Stimulated activated naive CD8-positive, alpha-beta T cell treated with anti-CD3 and anti-CD28 coated beads, Interleukin-15, Interleukin-2, amounts not matched to agents 100 U/mL and 50 U/mL, for 24 hours (primary cell): ENCODE results near the gene NUBP2.
A peak's percentile ranks its signal among the peaks of the same experiment; 100 is the strongest.

Experiments
- ATAC-seq: fragments of 150-1000 bp; cut with Tn5 transposase; one replicate; pipeline ENCODE4 v1.10.0; 2021
- DNase-seq: peaks from one replicate; pipeline ENCODE4 v3.0.0; 2021

Gene NUBP2

DNA sequence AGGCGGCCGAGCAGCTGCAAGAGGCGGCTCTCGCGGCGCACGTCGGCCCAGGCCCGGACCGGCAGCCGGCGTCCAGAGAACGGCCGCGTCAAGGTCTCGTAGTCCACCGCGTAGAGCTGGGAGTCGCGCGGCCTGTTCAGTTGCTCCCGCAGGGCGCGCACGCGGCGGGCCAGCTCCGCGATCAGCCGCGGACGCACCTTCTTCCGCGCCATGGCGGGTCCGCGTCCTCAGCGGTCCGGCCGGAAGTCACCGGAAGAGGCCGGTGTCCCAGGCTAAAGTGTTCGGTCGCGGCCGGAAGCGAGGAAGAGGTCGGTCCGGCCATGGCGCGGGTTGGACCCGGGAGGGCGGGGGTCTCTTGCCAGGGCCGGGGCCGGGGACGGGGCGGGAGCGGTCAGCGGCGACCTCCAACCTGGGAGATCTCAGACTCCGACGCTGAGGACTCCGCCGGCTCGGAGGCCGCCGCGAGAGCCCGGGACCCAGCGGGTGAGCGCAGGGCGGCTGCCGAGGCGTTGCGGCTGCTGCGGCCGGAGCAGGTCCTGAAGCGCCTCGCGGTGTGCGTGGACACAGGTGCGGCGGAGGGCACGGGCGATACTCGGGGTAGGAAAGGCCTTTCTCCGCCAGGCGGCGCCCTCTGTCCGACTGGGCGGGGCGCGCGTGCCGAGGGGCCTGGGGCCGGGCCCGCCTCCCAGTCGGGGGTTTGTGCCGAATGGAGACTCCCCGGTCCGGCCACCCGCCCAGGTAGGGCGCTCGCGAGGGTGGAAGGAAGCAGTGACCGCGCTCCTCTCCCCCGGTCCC lies 9.7 kb upstream of the NUBP2 start, which contains the start of gene MRPS34:
TSS of gene MRPS34 (minus strand) at position 227 of the 795 bp plus-strand sequence. CDS start at position 212, 15 bp downstream.
- ATAC-seq = peak; percentile 56
- DNase-seq = peak; percentile 87

DNA sequence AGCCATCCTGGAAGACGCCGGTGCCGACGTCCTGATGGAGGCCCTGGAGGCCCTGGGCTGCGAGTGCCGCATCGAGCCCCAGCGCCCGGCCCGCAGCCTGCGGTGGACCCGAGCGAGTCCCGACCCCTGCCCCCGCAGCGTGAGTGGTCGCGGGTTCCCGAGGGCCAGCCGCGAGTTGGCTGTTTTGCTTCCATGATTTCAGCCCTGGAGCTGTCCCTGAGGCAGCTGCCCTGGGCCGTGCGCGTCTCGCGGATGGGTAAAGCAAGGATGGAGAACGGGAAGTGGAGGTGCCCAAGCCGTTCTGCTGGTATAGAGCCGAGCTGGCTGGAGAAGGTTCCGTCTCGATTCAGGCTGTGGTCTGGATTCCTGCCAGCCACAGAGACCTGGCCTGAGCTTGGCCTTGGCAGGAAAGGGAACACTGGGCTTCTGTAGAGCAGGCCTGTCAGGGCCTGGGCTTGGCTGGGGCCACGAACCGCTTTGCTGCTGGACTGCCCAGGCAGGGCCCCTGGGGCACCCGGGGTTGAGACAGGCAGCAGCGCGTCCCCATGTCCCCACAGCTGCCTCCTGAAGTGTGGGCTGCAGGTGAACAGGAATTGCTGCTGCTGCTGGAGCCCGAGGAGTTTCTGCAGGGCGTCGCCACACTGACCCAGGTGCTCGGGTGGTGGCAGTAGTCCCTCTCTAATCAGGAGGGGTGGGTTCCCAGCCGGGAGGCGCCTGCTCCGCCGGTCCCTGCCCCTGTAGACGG lies 8.9 kb upstream of the NUBP2 start:
- ATAC-seq (no peak), DNase-seq (no peak)

DNA sequence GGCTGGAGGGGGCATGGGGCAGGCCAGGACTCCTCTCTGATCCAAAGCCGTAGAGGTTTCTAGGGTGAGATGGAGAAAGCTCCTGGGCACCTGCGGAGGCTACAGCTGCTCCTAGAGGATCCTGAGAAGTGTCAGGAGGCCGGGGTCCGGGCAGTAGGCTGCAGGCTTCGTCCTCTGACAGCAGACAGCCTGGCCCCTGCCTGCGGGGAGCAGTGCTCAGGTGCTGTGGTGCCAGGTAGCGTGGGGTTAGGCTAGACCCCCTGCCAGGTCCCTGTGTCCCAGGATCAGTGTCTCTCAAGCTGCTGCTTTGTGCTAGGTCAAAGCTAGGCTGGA lies 8.3 kb upstream of the NUBP2 start:
- ATAC-seq (no peak), DNase-seq (no peak)

DNA sequence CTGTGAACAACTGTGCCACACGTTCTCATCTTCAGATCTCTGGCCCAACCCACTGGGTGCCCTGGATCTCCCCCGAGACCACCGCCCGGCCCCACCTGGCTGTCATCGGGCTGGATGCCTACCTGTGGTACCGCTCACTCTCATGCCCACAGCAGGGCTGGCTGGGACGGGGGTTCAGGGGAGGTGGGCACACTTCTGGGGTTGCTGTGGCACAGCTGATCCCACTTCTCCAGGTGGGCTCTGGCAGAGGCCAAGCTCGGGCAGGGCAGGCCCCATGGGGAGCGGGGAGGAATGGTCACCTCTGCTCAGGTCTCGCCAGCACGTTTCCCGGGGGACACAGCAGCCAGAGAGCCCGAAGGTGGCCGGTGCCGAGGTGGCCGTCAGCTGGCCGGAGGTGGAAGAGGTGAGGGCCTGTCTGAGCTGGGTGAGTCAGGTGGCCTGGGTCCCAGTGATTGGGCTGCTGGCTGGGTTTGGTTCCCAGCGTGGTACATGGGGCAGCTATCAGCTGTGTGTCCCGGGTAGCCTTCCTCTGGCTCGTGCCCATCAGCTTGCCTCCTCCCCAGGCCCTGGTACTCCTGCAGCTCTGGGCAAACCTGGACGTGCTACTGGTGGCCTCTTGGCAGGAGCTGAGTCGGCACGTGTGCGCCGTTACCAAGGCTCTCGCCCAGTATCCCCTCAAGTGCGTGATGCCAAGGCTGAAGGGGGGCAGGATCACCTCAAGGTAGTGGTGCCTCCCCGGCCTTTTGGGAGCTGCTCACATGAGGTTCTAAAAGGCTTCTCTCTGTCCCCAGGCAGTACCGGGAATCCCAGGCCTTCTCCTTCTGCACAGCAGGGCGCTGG lies 7.5 kb upstream of the NUBP2 start:
- no peak for ATAC-seq
- DNase-seq = no peak

DNA sequence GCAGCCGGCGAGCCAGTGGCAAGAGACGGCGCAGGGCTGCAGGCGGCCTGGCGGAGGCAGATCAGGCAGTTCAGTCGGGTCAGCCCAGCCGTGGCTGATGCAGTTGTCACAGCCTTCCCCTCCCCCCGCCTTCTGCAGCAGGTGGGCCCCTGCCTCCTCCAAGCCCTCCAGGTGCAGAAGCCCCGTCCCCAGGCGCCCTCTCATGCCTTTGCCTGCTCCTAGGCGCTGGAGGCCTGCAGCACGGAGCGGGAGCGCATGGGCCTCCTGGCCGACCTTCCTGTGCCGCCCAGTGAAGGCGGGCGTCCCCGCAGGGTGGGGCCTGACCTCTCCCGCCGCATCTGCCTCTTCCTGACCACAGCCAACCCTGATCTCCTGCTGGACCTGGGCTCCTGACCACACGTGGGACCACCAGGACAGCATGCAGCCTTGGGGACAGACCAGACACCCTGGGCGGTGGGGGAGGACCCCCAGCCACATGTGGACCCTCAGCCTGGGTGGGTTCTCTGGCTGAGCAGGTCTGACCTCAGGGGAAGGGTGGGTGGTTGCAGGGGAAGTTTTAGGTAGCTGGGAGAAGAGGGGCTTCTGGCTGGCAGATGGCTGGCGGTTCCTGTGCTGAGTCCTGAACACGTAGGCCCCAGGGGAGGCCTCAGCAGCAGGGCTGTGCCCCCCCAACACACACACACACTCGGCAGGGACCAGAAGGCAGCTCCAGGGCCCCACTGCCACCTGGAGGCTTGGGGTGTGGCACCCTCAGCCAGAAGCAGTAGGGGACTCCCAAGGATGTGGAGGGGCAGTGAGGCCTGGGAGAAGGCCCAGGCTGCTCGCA lies 6.7 kb upstream of the NUBP2 start:
- ATAC-seq = no peak

DNA sequence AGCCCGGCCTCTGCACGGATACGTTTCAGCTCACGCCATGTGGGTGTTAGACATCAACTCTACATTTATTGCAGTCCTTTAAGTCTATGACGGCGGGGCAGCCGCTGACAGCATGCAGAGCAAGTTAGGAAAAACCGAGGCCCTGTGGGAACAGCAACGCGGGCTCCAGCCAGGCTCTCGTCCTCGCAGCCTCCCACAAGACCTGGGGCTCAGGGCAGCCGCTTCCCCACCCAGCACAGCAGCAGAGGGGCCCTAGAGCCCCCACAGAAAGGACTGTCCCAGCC lies 6.1 kb upstream of the NUBP2 start:
- DNase-seq = no peak
- no peak for ATAC-seq

More for the DNA sequence above, 6.7 kb upstream of the NUBP2 start:
- DNase-seq = no peak

DNA sequence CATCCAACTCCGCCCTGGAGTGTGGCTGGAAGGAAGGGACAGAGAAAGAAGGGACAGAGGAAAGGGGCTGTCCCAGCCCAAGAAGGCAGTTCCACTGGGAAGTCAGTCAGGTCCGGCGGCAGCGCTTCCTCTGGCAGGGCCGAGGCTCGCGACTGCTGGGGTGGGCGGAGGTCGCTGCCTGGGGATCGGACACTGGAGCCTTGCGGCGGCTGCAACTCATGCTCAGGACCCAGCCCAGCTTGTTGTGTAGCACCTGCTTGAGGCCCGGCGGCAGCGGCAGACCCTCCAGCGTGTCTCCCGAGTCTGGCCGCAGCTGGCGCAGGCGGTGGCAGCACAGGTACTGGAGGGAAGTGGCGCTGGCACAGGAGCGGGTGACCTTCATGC lies 5.8 kb upstream of the NUBP2 start:
- no peak for ATAC-seq

DNA sequence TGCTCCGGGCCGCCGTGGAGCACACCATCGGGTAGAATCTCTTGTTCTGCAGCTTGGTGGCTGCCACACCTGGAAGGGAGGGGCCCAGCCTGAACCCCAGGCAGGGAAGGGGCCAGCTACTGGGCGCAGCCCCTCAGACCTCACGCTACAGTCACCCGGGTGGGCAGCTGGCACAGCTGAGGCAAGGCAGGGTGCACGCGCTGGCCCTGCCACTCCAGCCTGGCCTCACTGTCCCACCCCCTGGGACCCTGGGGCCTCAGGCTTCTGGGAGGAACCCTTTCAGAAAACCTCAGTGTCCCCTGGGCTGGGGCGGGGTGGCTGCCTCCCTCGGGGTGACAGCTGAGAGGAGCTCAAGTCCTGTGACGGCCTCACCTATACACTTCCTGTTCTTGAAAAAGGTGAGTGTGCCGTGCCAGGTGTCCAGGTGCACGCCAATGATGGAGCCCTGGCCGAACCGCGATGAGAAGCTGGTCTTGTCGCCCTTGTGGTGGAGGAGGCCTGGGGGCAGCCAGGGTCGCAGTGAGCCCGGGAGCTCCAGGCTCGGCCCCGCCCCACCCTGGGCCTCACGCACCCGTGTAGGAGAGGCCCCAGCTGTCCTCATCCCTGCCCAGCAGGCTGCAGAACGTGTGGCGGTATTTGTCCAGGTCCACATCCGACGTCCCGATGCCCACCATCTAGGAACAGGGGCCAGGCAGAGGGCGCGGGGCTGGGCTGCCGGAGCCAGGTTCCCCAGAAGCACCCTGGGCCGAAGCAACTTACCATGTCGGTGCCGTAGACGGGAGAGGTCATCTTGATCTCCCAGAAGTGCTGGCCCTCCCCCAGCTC lies 5.2 kb upstream of the NUBP2 start:
- no peak for DNase-seq

More for the DNA sequence above, 5.8 kb upstream of the NUBP2 start:
- DNase-seq = no peak

DNA sequence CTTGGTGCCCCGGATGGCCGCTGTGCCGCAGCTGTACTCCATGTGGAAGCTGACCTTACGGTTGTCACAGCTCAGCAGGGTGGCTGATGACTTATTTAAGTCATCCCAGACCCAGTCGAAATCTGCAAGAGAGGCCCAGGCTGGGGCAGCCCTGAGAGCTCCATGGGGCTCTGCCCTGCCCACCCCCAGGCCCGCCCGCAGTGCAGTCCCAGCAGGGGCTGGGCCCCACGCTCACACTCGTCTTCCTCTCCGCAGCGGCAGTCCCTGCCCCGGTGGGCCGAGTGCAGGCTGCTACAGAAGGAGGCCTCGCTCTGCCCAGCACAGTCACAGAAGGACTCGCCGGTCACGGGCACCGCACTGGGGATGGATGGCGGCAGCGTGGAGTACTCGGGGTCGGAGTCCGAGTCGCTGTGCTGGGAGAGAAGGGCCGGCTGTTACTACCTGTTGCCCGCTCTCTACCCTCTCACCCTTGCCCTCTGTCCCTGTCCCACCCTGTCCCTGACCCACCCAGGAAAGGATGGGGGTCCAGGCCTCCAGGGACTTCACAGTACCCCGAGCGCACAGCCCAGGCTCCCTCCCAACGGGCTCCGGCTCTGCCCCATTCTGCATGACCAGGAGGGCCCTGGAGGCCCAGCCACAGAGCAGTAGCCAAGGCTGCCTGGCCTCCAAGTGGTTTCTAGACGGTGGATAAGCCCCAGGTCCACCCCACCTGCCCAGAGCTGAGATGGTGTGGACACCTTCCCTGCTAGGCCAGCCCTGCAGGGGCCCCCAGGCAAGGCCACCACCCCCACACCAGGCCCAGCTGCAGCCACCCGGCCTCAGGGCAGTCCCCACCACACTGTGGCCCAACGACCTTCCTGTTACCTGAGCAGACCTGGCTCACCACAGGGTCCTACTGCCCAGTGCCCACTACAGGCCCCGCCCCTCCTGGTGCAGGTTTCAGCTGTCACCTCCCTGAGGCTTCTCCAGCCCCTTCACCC lies 4.3 kb upstream of the NUBP2 start:
- no peak for DNase-seq
- ATAC-seq = no peak

More for the DNA sequence above, 5.2 kb upstream of the NUBP2 start:
- ATAC-seq = no peak

DNA sequence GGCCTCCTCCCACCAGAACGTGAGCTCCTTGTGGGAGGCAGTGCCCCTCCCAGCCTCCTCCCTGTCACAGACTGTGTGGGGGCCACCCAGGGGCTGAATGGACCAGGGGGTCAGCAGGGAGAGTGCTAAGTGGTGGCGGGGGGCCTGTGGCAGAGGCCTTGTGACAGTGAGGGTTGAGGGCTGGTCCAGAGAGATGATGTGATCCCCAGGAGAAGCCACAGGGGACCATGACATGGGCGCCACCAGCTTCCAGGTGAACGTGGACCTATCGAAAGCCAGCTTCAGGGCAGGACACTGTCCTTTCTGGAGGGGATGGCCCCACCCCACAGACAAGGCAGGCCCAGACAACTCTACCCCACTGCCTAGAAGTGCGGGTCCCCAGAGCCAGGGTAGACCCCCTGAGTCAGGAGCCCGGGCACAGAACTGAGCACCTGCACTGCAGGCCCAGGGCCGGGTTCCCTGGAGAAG lies 3.5 kb upstream of the NUBP2 start:
- DNase-seq (no peak), ATAC-seq (no peak)

DNA sequence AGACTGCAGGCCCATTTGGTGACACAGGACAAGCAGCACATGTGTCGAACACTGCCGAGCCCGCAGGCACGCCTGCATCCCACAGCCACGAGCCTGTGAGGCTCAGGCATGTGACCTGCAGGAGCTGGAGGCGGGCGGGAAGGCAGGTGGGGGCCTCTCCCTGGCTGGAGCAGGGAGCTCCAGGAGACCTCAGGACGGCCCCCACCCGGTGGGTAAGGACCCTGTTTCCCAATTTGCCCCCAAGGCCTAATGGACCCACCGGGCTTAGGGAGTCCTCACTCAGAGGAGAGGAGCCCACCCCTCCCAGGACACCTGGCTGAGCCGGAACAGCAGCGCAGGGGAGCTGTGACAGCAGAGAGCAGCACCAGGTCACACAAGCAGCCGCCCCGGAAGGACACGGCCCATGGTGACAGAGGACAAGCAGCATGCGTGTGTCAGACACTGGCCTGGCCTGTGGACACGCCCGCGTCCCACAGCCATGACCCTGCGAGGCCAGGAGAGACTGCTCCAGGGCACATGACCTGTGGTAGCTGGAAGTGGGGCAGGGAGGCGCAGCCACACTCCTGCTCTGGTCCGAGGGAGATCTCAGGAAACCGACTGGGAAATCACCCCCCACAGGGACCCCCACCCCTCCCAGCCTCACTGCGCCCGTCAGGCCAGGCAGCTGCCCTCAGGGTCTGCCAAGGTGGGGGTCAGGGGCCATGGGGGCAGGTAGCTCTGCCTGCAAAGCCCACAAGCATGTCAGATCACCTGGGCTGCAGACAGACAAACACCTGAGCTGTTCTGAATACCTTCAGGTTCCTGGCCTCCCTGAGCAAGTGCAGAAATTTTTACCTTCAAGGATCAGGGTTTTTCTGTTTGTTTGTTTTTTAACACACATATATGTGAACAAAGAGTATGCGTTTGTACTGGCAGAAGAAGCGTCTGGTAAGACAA lies 2.8 kb upstream of the NUBP2 start:
- ATAC-seq (no peak), DNase-seq (no peak)

DNA sequence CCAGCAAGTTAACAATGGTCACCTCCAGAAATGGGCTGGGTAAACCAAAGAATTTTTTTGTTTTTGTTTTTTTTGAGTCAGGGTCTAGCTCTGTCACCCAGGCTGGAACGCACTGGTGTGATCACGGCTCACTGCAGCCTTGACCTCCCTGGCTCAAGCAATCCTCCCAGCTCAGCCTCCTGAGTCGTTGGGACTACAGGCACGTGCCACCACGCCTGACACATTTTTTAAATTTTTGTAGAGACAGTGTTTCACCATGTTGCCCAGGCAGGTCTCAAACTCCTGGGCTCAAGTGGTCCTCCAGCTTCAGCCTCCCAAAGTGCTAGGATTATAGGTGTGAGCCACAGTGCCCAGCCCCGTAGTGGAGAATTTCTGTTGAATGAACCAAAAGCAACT lies 2.1 kb upstream of the NUBP2 start:
- DNase-seq = no peak
- ATAC-seq = no peak

DNA sequence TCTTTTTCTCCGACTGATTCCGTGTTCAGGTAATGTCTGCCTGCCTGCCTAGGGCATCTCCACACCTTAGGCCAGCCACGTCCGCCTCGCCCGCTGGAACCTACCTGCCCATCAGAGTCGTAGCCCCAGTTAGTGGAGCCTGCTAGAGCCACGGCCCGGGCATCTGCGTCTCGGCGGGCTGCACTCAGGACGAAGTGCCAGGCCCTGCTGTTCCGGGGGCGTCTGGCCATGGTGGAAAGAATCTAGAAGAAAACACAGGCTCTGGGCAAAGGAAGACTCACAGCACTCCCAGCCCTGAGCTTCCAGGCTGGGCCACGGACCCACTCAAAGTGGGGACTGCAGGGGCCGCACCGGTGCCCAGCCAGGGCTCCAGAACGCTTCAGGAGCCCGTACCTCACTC lies 1.5 kb upstream of the NUBP2 start:
- DNase-seq (no peak), ATAC-seq (no peak)

DNA sequence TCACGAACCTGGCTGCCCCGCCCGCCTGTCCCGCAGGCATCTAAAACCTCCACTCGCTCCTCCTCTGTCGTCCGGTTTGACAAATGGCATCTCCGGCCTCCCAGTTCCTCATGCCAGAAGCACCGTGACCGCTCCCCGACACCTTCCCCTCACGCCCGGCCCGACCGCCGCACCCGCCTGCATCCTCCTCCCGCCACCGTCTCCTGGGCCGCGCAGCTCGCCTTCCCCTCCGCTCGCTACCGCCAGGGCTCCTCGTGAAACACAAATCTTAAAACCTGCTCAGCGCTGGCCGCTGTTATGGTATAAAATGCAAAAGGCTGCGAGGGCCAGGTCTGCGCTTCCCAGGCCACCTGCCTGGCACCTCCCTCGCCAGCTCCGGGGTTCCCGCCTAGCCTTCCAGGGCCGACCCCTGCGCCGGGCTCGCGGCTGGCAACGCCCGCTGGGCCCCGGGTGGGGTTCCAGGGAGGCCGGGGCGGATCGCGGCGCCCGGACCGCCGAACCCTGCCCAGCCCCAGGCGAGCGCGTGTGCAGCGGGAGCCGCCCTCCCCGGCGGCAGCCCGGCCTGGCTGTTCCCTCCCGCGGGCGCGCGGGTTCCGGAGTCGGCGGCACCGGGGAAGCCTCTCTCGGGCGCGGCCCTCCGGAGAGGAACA lies 877 bp upstream of the NUBP2 start:
- ATAC-seq (peak; percentile 2), DNase-seq (peak; percentile 54)

DNA sequence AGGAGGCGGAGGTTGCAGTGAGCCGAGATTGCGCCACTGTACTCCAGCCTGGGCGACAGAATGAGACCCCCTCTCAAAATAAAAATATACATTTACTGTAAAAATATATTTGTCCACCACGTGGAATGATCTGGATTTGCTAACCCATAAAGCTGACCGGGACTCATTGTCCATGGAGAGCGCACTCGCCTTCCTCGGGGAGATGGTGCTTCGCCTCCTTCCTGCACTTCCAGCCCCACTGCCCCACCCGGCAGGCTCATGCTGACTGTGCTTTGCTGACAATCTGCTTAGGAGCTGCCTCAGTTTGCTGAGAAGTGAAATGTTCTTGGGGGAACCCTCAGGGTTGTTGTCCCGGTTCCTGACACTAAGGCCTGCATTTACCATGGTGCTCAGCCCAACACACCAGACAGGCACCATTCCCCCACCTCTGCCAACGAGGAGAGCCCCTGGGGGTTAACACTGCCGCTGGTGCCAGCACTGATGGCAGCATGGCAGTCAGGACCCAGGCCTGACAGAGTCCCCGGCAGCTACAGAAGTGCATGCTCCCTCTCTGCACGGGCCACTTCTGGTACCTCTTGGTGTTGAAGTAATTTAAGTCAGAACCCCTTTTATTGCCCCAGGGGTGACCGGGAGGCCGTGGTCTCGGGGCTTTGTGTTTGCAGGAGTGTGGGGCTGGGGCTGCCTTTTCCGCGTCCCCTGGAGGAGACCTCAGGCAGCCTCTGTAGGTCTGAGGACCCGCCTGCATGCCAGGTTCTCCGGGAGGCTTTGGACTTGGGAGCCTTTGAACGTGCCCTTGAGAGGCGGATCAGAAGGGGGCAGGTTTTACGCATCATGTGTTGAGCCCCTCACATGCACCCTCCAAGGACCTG lies 2.5 kb downstream of the NUBP2 start:
- DNase-seq (peak; percentile 4), ATAC-seq (no peak)

DNA sequence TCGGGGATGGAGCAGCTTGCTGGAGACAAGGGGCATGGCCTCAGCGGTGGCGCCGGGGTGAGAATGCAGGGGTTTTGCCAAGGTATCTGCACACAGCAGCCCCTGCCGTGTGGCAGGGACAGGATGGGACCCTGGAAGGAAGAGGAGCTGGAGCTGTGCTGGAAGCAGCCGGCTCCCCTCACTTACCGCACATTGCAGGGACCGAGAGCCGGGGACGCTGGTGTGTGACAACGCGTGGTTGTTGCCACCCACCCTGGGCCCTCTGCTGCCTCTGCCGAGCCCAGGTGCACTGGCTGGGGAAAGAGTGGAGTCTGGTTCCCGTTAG lies 3.0 kb downstream of the NUBP2 start:
- no peak for DNase-seq
- ATAC-seq = no peak
